ENCODE data around the gene WNT1. TPM values are rescaled to one million over a fixed set of nuclear protein-coding genes. Genes with fewer than 3 reads are reported as not detected.

Gene WNT1
- total RNA-seq, 1 donor from 2014 or later: not detected

DNA sequence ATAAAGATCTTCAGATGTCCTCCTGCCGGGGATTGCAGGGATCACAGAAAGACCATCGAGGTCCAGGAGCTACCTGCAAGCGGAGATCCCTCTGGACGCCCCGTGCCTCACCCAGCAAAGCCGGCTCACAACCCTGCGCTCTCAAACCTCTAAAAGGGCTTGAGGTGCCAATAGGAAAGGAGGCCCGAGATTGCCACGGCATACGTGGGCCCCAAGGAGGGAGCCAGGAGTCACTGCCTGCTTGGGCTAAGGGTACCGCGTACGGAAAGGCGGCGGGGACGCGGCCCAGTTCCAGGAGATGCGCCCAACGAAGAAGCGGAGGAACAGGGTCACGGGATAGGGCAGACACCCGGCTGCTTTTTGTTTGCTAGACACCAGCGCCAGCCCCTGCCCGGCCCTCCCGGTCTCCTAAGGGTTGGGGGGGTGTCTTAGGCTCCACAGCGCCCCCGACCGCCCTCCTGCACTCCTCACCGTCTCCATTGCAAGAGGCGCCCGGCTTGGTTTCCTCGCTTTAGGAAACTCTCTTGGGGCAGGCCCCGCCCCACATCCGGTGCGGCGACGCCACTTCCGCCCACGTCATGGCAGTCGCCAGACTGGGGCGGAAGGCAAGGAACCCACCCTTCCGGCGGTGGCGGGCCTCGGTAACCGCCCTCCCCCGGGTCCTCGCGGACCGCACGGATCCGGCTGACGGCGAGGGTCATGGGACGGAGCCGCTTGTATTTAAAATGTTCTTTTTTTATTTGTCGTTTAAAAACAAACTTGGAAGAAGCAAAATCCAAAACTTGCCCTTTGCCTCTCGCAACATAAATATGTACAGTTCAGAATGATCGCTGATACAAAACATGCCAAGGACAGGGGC lies 40.4 kb downstream of the WNT1 start, which contains the start of gene PRKAG1:
Gene PRKAG1 (minus strand): TSS at position 516 of the 859 bp plus-strand sequence. CDS start 36 bp downstream, at position 480.
- peaks cover 12% of the 10 kb centered on the region for H3K4me1 Mint-ChIP-seq (ENCODE audit: low read depth)
- no peaks in the 10 kb centered on the region for H3K27me3 Mint-ChIP-seq
- DNase-seq (ENCODE audit: low spot score, unreplicated experiment): peak; percentile 90
- peaks cover 9% of the 10 kb centered on the region for H3K36me3 Mint-ChIP-seq (ENCODE audit: insufficient read depth)
- peak within 1 kb of the TSS; percentile 98 for H3K27ac Mint-ChIP-seq
- H3K4me3 Mint-ChIP-seq (ENCODE audit: low read depth): peak within 1 kb of the TSS; percentile 88
- TF ChIP-seq CTCF (IDR thresholded peaks at IDR 0.05; ENCODE audit: unreplicated experiment): peak; percentile 66
- no peaks in the 10 kb centered on the region for H3K9me3 Mint-ChIP-seq (ENCODE audit: low read depth)

- TF ChIP-seq CTCF (IDR thresholded peaks at IDR 0.05; ENCODE audit: unreplicated experiment): no peak
- peak overlapping the region; percentile 88 for H3K4me3 Mint-ChIP-seq (ENCODE audit: low read depth)
- H3K4me1 Mint-ChIP-seq (ENCODE audit: low read depth): peaks cover 12% of the 10 kb centered on the region
Observed at GRCh38 chr12:49019120-49019430, 41.0 kb downstream of the WNT1 start.

DNA sequence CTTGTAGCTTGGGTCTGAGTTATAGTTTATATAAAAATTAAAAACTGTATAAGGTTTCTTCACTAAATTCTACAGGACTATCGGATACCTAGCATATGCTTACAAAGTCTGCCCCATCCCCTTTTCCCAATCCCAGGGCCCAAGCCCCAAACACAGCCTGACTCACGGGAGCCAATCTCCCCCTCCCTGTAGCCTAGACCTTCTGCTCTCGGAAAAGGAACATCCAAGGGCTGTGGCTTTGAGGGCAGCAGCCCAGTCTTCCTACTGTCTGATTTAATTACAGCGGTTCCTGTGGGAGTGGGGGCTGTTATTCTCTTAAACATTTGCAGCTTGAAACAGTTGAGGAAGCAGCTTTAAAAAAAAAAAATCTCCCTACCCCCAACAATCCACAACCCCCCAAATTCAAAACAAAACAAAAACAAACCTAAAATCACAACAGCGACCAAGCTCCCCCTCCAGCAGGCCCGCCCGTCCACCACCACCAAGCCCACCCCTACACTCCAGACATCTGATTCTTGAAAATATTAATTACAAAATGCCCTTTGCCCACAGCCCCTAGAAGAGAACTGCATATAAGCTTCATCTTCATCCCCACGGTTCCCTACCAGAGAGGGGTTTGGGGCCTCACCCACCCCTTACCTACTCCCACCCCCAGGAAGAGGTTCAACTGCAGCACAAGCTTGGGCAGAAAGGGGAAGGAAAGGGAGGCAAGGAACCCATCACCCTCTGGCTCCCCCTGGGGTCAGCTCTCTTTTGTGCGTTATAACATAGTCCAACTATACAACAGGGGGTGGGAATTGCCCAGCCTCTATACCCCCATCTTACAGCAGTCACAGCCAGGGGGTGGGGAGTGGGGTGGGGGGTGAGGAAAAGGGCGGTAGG lies 41.6 kb downstream of the WNT1 start:
- no peak for DNase-seq (ENCODE audit: low spot score, unreplicated experiment)
- Mint-ChIP-seq H3K4me1 (ENCODE audit: low read depth) (peaks cover 12% of the 10 kb centered on the region), H3K27ac (peak overlapping the region; percentile 91), H3K9me3 (ENCODE audit: low read depth) (no peaks in the 10 kb centered on the region), H3K27me3 (no peaks in the 10 kb centered on the region), H3K4me3 (ENCODE audit: low read depth) (peak overlapping the region; percentile 88), H3K36me3 (ENCODE audit: insufficient read depth) (peaks cover 9% of the 10 kb centered on the region)
- TF ChIP-seq CTCF (IDR thresholded peaks at IDR 0.05; ENCODE audit: unreplicated experiment): peak; percentile 35

More at GRCh38 chr12:49019120-49019430, 41.0 kb downstream of the WNT1 start:
- Mint-ChIP-seq H3K36me3 (ENCODE audit: insufficient read depth) (peaks cover 9% of the 10 kb centered on the region), H3K27me3 (no peaks in the 10 kb centered on the region), H3K9me3 (ENCODE audit: low read depth) (no peaks in the 10 kb centered on the region), H3K27ac (peak overlapping the region; percentile 98)
- DNase-seq (ENCODE audit: low spot score, unreplicated experiment): no peak

GRCh38 chr12:49020441-49020840 lies 42.3 kb downstream of the WNT1 start:
- no peaks in the 10 kb centered on the region for H3K9me3 Mint-ChIP-seq (ENCODE audit: low read depth)
- H3K36me3 Mint-ChIP-seq (ENCODE audit: insufficient read depth): peaks cover 9% of the 10 kb centered on the region

More at GRCh38 chr12:49020441-49020840, 42.3 kb downstream of the WNT1 start:
- DNase-seq (ENCODE audit: low spot score, unreplicated experiment): no peak
- TF ChIP-seq CTCF (IDR thresholded peaks at IDR 0.05; ENCODE audit: unreplicated experiment): no peak
- Mint-ChIP-seq H3K4me3 (ENCODE audit: low read depth) (no peak overlapping the region), H3K27me3 (no peaks in the 10 kb centered on the region), H3K4me1 (ENCODE audit: low read depth) (peaks cover 12% of the 10 kb centered on the region), H3K27ac (no peak overlapping the region)

Data from progenitor cell of endocrine pancreas (in vitro differentiated cells).